Adrenal gland (tissue), 12 donors: Measurements from ENCODE around the gene PTGS1. TPM values are rescaled to one million over a fixed set of nuclear protein-coding genes. Genes with fewer than 3 reads are reported as not detected.
A peak's percentile ranks its signal among the peaks of the same experiment; 100 is the strongest.

Experiments used
- DNase-seq, 7 donors: peaks; one replicate each; pipeline ENCODE4 v3.0.0-alpha.2; 2019 to 2020
- H3K27ac ChIP-seq, 5 donors: fragments of 200-600 bp; sonication (generic) in 4 of 5; 1 replicate in 3 of 5; 2 replicates in 2 of 5; pipeline versions ENCODE4 v1.5.1 to v1.8.0; 2016 to 2020; ENCODE audit warnings: mild to moderate bottlenecking in 1 of 5
- H3K27me3 ChIP-seq: fragments of 200-600 bp; 2 replicates; pipeline ENCODE4 v1.8.0; 2021
- H3K36me3 ChIP-seq, 2 donors: fragments of 200-600 bp; replicated peaks in 1 of 2; 1 replicate in 1 of 2; 2 replicates in 1 of 2; pipeline versions ENCODE4 v1.5.1 to v1.8.0; 2018 to 2022
- H3K4me1 ChIP-seq, 2 donors: fragments of 200-600 bp; replicated peaks in 1 of 2; 1 replicate in 1 of 2; 2 replicates in 1 of 2; pipeline versions ENCODE4 v1.5.1 to v1.8.0; 2018 to 2021
- H3K4me3 ChIP-seq, 4 donors: fragments of 200-600 bp; sonication (generic) in 3 of 4; one replicate each; pipeline ENCODE4 v1.5.1; 2016 to 2018
- H3K9me3 ChIP-seq, 3 donors: fragments of 200-600 bp; sonication (generic) in 1 of 3; replicated peaks in 1 of 3; 1 replicate in 2 of 3; 2 replicates in 1 of 3; pipeline versions ENCODE4 v1.5.1 to v1.8.0; 2016 to 2021
- POLR2A ChIP-seq, 2 donors: fragments of 450-650 bp; IDR thresholded peaks; one replicate each; pipeline ENCODE4 v1.6.1; 2017; ENCODE audit warnings: antibody characterized with exemption in 2 of 2, mild to moderate bottlenecking in 2 of 2, moderate library complexity in 1 of 2
- WGBS, 4 donors: extraction: QIAGEN DNeasy Blood & Tissue Kit in 2 of 4; methylation state at CpG; one replicate each; pipeline versions ENCODE4 v1.1.5 to v1.1.7; 2013 to 2017; 5-methylcytosine and 5-hydroxymethylcytosine counted together
- intact Hi-C, 2 donors: fragments of 100-400 bp; cut with DNase I; formaldehyde crosslinking; loops; one replicate each; pipeline versions ENCODE4 v1.14.1 to v1.15.0; 2022 to 2023
- polyA plus RNA-seq, 3 donors: library from polyadenylated mRNA; stranded (reverse); fragments of 200-250 nt in 2 of 3; fragments of 350-450 nt in 1 of 3; fragmentation: Illumina TruSeq in 1 of 3; extraction: RNeasy Lipid Tissue Mini Kit (QIAGEN cat#74804) in 1 of 3; gene quantifications; one replicate each; pipeline ENCODE4 v1.2.3, GENCODE V29; 2013 to 2014
- total RNA-seq, 9 donors: library from RNA; depleted of rRNA in 4 of 9; stranded (reverse); fragments of >200 nt in 4 of 9; fragments of 120-200 nt in 1 of 9; fragmentation: NEBNext Ultra II Directional in 1 of 9; extraction: Animal tissue kit (Norgen Biotek cat#: 25700) in 1 of 9; gene quantifications; one replicate each; pipeline versions ENCODE4 v1.1.0 to v1.2.4, GENCODE V29; 2013 to 2023
- TF ChIP-seq, protein P1 (sequence below), 6 experiments: fragments of 450-650 bp in 4 of 6; fragments of 200-600 bp in 2 of 6; sonication (generic) in 1 of 6; IDR thresholded peaks; 1 replicate in 5 of 6; 2 replicates in 1 of 6; pipeline versions ENCODE4 v1.5.1 to v1.8.0; 2016 to 2021; ENCODE audit warnings: antibody characterized with exemption in 6 of 6, mild to moderate bottlenecking in 2 of 6, moderate library complexity in 1 of 6
- donor health status: healthy with polysubstance abuse.
- donor health status: Bipolar disorder and iron deficiency.
- donor health status: DM: yes; HTN: yes; CAD: no.
- donor health status: DM: no; HTN: no; CAD: no.
- donor health status: DM: no; HTN: no; CAD: no.
- donor health status: DM: yes; HTN: yes; CAD: no.

Gene PTGS1
- total and polyA plus RNA-seq, 12 donors = 0.78 to 6.6 (median 5.1) TPM

DNA sequence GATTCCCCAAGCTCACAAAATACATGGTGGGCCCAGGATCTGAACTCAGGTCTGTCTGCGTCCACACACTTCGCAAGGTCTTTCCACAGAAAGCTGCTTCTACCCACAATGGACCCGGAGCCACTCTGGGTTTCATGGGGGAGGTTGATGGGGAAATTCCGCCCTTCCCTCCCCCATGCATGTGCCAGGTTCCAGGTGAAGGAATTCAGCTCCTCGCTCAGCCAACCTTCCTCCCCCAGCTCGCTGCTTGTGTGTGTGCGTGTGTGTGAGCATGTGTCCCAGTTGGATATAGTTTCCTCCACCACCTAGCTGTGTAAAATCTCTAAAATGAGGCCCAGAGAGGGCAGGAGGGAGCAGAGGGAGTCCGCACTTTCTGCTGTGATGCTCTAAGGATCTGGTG, 1.0 kb downstream of the PTGS1 start:
- Histone ChIP-seq H3K27ac (no peak overlapping the region), H3K4me1 (peaks cover 8 to 15% of the 10 kb centered on the region in 2 donors), H3K36me3 (no peaks in the 10 kb centered on the region), H3K27me3 (no peaks in the 10 kb centered on the region), H3K4me3 (no peak overlapping the region), H3K9me3 (no peaks in the 10 kb centered on the region)
- no peak for TF ChIP-seq POLR2A (IDR thresholded peaks at IDR 0.05)
- TF ChIP-seq, protein P1, sequence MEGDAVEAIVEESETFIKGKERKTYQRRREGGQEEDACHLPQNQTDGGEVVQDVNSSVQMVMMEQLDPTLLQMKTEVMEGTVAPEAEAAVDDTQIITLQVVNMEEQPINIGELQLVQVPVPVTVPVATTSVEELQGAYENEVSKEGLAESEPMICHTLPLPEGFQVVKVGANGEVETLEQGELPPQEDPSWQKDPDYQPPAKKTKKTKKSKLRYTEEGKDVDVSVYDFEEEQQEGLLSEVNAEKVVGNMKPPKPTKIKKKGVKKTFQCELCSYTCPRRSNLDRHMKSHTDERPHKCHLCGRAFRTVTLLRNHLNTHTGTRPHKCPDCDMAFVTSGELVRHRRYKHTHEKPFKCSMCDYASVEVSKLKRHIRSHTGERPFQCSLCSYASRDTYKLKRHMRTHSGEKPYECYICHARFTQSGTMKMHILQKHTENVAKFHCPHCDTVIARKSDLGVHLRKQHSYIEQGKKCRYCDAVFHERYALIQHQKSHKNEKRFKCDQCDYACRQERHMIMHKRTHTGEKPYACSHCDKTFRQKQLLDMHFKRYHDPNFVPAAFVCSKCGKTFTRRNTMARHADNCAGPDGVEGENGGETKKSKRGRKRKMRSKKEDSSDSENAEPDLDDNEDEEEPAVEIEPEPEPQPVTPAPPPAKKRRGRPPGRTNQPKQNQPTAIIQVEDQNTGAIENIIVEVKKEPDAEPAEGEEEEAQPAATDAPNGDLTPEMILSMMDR (IDR thresholded peaks at IDR 0.05) = no peak
- 86 to 93% (median 91%) methylated on average over 6 to 8 of the region's 8 CpGs for WGBS, 4 donors
- intact Hi-C loops = no loop called here
- no peak for DNase-seq

DNA sequence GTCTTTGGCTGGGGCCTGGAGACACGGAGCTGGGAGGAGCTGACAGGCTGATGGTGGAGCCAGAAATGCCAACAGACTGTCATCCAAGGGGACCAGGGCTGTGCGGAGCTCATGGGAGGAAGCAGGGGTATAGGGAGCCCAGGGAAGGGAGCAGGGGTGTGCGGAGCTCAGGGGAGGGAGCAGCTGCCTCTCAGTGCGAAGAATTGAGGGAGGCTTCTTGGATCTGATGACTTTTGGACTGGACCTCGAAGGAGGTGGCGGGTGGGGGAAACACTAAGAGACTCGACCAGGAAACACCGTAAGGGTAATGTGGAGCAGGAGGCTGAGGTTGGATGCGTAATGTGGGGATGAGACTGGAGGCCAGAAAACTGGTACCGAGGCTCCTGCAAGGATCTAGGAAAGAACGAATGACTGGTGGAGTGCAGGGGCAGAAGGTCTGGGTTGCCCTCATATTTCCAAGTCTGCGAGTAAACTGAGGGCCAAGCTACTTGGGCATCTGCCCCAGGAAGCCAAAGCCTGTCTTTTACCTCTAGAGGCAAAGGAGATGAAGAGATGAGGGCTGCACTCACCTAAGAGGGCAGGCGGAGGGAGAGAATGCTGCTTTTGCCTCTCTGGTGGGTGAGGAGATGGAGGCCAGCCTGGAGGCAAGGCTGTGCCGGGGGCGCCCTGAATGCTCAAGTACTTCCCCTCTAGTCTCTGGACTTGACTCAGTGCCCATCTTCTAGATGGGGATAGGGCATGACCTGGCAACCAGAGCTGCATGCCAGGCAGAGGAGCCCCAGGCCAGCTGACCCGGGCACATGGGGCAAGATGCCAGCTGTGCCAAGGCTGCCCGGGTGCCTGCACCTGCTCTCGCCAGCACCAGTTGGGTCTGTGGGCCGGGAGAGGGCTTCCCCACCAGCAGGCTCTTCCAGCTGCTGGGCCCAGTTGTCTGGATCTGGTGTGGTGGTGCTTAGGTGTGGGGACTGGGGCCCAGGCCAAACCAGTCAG, 2.3 kb downstream of the PTGS1 start:
- H3K27ac ChIP-seq = no peak overlapping the region
- WGBS, 4 donors = 74 to 80% (median 76%) methylated on average over 16 to 19 of the region's 19 CpGs
- H3K4me3 ChIP-seq = no peak overlapping the region
- peaks cover 8 to 15% of the 10 kb centered on the region in 2 donors for H3K4me1 ChIP-seq
- no peaks in the 10 kb centered on the region for H3K9me3 ChIP-seq
- no peak for DNase-seq
- TF ChIP-seq, protein P1 (IDR thresholded peaks at IDR 0.05) = no peak
- TF ChIP-seq POLR2A (IDR thresholded peaks at IDR 0.05) = no peak
- H3K36me3 ChIP-seq = no peaks in the 10 kb centered on the region
- H3K27me3 ChIP-seq = no peaks in the 10 kb centered on the region
- intact Hi-C loops = no loop called here

DNA sequence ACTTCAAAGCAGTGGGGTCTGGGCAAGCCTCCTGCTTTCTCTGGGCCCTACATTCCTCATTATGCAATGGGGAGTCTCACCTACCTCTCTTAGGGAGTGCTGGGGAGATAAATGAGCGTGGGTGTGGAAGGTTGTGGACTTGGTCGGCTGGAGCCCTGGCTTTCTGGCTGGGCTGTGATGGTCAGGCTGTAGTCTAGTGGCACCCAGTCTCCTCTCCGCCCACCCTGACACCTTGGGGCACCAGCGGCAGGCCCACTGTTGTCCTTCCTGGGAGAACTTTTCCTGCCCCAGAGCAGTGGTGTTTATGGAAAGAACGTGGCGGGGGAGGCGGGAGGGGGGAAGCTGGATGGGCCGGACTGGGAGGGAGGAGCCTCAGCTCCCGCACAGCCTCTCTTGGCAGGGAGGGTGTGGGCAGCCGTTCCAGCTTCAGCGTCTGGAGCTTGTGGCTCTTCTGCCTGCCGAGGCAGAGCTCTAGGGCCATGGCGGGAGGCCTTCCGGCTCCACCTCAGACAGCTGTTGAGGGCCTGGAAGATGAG, 4.1 kb downstream of the PTGS1 start:
- H3K27ac ChIP-seq = peak overlapping the region in 1 of 5 donors; percentile 24
- peaks cover 8 to 15% of the 10 kb centered on the region in 2 donors for H3K4me1 ChIP-seq
- 24 to 45% (median 32%) methylated on average over 11 to 14 of the region's 14 CpGs for WGBS, 4 donors
- H3K9me3 ChIP-seq = no peaks in the 10 kb centered on the region
- intact Hi-C loops = no loop called here
- TF ChIP-seq, protein P1 (IDR thresholded peaks at IDR 0.05) = no peak
- no peak for TF ChIP-seq POLR2A (IDR thresholded peaks at IDR 0.05)
- no peaks in the 10 kb centered on the region for H3K27me3 ChIP-seq
- H3K4me3 ChIP-seq = no peak overlapping the region
- DNase-seq = peak; percentile 36 to 78 (median 58)
- H3K36me3 ChIP-seq = no peaks in the 10 kb centered on the region

DNA sequence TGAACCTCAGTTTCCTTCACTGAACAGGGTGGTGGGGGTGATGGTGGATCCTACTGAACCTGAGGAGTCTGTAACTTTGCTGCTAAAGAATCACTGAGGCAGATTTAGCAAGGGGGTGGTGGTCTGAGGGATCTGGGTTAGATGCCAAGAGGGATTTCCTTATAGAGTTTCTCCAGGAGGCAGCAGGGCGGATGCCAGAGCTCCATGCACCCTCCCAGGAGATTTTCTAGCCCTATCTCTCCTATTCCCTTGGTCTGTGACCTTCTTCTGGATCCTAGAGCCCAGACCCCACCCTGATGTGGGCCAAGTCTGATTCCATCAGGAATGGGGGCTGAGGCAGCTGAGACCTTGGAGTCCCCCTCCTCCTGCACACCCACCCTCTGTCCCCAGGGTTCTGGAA, 6.0 kb downstream of the PTGS1 start:
- no peak for DNase-seq
- no peak overlapping the region for H3K27ac ChIP-seq
- no peaks in the 10 kb centered on the region for H3K27me3 ChIP-seq
- no peak overlapping the region for H3K4me3 ChIP-seq
- TF ChIP-seq POLR2A (IDR thresholded peaks at IDR 0.05) = no peak
- TF ChIP-seq, protein P1 (IDR thresholded peaks at IDR 0.05) = no peak
- H3K36me3 ChIP-seq = no peaks in the 10 kb centered on the region
- intact Hi-C loops = no loop called here
- peaks cover 7 to 8% of the 10 kb centered on the region in 2 donors for H3K4me1 ChIP-seq
- no peaks in the 10 kb centered on the region for H3K9me3 ChIP-seq
- 88 to 100% (median 94%) methylated on average over 1 of the region's 1 CpG for WGBS, 4 donors
